T-helper 2 cell treated with Interferon-gamma antibody and Interleukin-4, amounts not matched to agents 100 ng/mL and 5 ng/mL, for 36 hours (primary cell): Measurements from ENCODE around the gene SAMD14. TPM values are rescaled to one million over a fixed set of nuclear protein-coding genes. Genes with fewer than 3 reads are reported as not detected.

ENCODE experiments used
- total RNA-seq: library from RNA; stranded (reverse); gene quantifications from 2 replicates; pipeline ENCODE4 v1.2.3, GENCODE V29; 2022

SAMD14 gene
- total RNA-seq, 1 donor from 2014 or later, result 0.98 TPM

Other genes starting within 250 kb of the SAMD14 start
- 0.16 and 0.25 TPM in 2 replicates for gene DLX4, start 161.0 kb downstream of the SAMD14 start, total RNA-seq
- not detected in 2 replicates for gene DLX3, start 134.9 kb downstream of the SAMD14 start, total RNA-seq
- gene ITGA3, start 74.0 kb downstream of the SAMD14 start, total RNA-seq, result 6.5 and 8.9 TPM in 2 replicates
- gene PDK2, start 34.8 kb downstream of the SAMD14 start, total RNA-seq, result 17.2 and 17.4 TPM in 2 replicates
- gene PPP1R9B, start 20.5 kb upstream of the SAMD14 start, total RNA-seq, result 160 and 163 TPM in 2 replicates
- not detected in 2 replicates for gene SGCA, start 35.8 kb upstream of the SAMD14 start, total RNA-seq
- gene COL1A1, start 71.5 kb upstream of the SAMD14 start, total RNA-seq, result 1.2 and 1.5 TPM in 2 replicates
- gene TMEM92, start 144.3 kb upstream of the SAMD14 start, total RNA-seq, result 0.30 and 0.59 TPM in 2 replicates
- 34.3 and 35.9 TPM in 2 replicates for gene XYLT2, start 216.0 kb upstream of the SAMD14 start, total RNA-seq
- gene MRPL27, start 243.0 kb upstream of the SAMD14 start, total RNA-seq, result 75.6 and 81.1 TPM in 2 replicates
- gene EME1, start 243.1 kb upstream of the SAMD14 start, total RNA-seq, result 16.2 and 23.2 TPM in 2 replicates